ENCODE data around the gene PLEKHA7.

PLEKHA7 gene

GRCh38 chr11:16815047-16815767, 199.0 kb downstream of the PLEKHA7 start:
- H3K27ac ChIP-seq (ENCODE audit: low read length, poor library complexity, severe bottlenecking), result no peak overlapping the region
- peaks cover 0 to 22% of the 10 kb centered on the region in 2 experiments for H3K27me3 ChIP-seq (ENCODE audit: control insufficient read depth in 1 of 2, insufficient read depth in 1 of 2, low read length in 2 of 2)
- H3K9me3 ChIP-seq (ENCODE audit: control insufficient read depth, low read length), result no peaks in the 10 kb centered on the region
- no peak overlapping the region for H2BK12ac ChIP-seq (ENCODE audit: low read length in 2 of 2)
- H3K36me3 ChIP-seq (ENCODE audit: control insufficient read depth in 1 of 2, insufficient read depth in 2 of 2, low read depth in 1 of 2, low read length in 2 of 2), result peaks cover 0 to 16% of the 10 kb centered on the region in 2 experiments
- H3K4ac ChIP-seq (ENCODE audit: low read depth in 1 of 2, low read length in 2 of 2), result no peak overlapping the region
- H3K23ac ChIP-seq (ENCODE audit: low read length in 2 of 2), result no peak overlapping the region
- H3K4me3 ChIP-seq (ENCODE audit: insufficient read depth in 1 of 2, low read depth in 1 of 2, low read length in 2 of 2), result peak overlapping the region in 1 of 2 experiments; percentile 53
- H3K79me1 ChIP-seq (replicated peaks; ENCODE audit: low read length, poor library complexity, severe bottlenecking), result no peaks in the 10 kb centered on the region
- H4K91ac ChIP-seq (ENCODE audit: low read length), result no peak overlapping the region
- peaks cover 10% of the 10 kb centered on the region for H3K4me1 ChIP-seq (ENCODE audit: control insufficient read depth, insufficient read depth, low read depth, low read length)
- WGBS, result 73% methylated on average over 23 of the region's 23 CpGs
- peak overlapping the region in 1 of 2 experiments; percentile 41 for H3K14ac ChIP-seq (ENCODE audit: low read length in 2 of 2)
- no peak overlapping the region for H2BK15ac ChIP-seq (ENCODE audit: low read depth, poor library complexity, severe bottlenecking)
- H2BK5ac ChIP-seq (ENCODE audit: low read depth, low read length, poor library complexity, severe bottlenecking), result no peak overlapping the region
- no peak overlapping the region for H2BK120ac ChIP-seq (ENCODE audit: low read depth, low read length)
- DNase-seq, result no peak
- H2AK5ac ChIP-seq (ENCODE audit: low read length, severe bottlenecking), result no peak overlapping the region
- H3K9ac ChIP-seq (ENCODE audit: low read length), result peak overlapping the region; percentile 25
- H4K8ac ChIP-seq (ENCODE audit: low read length), result no peak overlapping the region
- no peak overlapping the region for H3K18ac ChIP-seq (ENCODE audit: low read depth in 1 of 2, low read length in 2 of 2)
- H3K4me2 ChIP-seq (ENCODE audit: low read length, poor library complexity, severe bottlenecking), result no peak overlapping the region
- H2AFZ ChIP-seq (ENCODE audit: low read depth, low read length), result no peak overlapping the region

- H3K4me3 ChIP-seq (ENCODE audit: insufficient read depth in 1 of 2, low read depth in 1 of 2, low read length in 2 of 2), result peak overlapping the region in 1 of 2 experiments; percentile 53
- H3K4me1 ChIP-seq (ENCODE audit: control insufficient read depth, insufficient read depth, low read depth, low read length), result peaks cover 10% of the 10 kb centered on the region
- no peak overlapping the region for H3K27ac ChIP-seq (ENCODE audit: low read length, poor library complexity, severe bottlenecking)
- H2BK5ac ChIP-seq (ENCODE audit: low read depth, low read length, poor library complexity, severe bottlenecking), result no peak overlapping the region
- H2BK12ac ChIP-seq (ENCODE audit: low read length in 2 of 2), result no peak overlapping the region
- no peak overlapping the region for H3K18ac ChIP-seq (ENCODE audit: low read depth in 1 of 2, low read length in 2 of 2)
- peaks cover 0 to 22% of the 10 kb centered on the region in 2 experiments for H3K27me3 ChIP-seq (ENCODE audit: control insufficient read depth in 1 of 2, insufficient read depth in 1 of 2, low read length in 2 of 2)
- DNase-seq, result no peak
- H3K79me1 ChIP-seq (replicated peaks; ENCODE audit: low read length, poor library complexity, severe bottlenecking), result no peaks in the 10 kb centered on the region
- no peak overlapping the region for H2BK120ac ChIP-seq (ENCODE audit: low read depth, low read length)
- WGBS, result 64% methylated on average over 7 of the region's 7 CpGs
- no peak overlapping the region for H2AFZ ChIP-seq (ENCODE audit: low read depth, low read length)
- H3K4ac ChIP-seq (ENCODE audit: low read depth in 1 of 2, low read length in 2 of 2), result no peak overlapping the region
- peak overlapping the region in 1 of 2 experiments; percentile 41 for H3K14ac ChIP-seq (ENCODE audit: low read length in 2 of 2)
- H3K36me3 ChIP-seq (ENCODE audit: control insufficient read depth in 1 of 2, insufficient read depth in 2 of 2, low read depth in 1 of 2, low read length in 2 of 2), result peaks cover 0 to 16% of the 10 kb centered on the region in 2 experiments
- H2AK5ac ChIP-seq (ENCODE audit: low read length, severe bottlenecking), result no peak overlapping the region
- no peak overlapping the region for H3K23ac ChIP-seq (ENCODE audit: low read length in 2 of 2)
- no peak overlapping the region for H3K4me2 ChIP-seq (ENCODE audit: low read length, poor library complexity, severe bottlenecking)
- no peak overlapping the region for H4K8ac ChIP-seq (ENCODE audit: low read length)
- H3K9ac ChIP-seq (ENCODE audit: low read length), result no peak overlapping the region
- H2BK15ac ChIP-seq (ENCODE audit: low read depth, poor library complexity, severe bottlenecking), result no peak overlapping the region
- no peak overlapping the region for H4K91ac ChIP-seq (ENCODE audit: low read length)
- no peaks in the 10 kb centered on the region for H3K9me3 ChIP-seq (ENCODE audit: control insufficient read depth, low read length)
Observed at GRCh38 chr11:16814410-16815046, 199.7 kb downstream of the PLEKHA7 start.

GRCh38 chr11:16813126-16813525, 201.1 kb downstream of the PLEKHA7 start:
- H3K4me3 ChIP-seq (ENCODE audit: insufficient read depth in 1 of 2, low read depth in 1 of 2, low read length in 2 of 2), result no peak overlapping the region
- H4K8ac ChIP-seq (ENCODE audit: low read length), result no peak overlapping the region
- no peak overlapping the region for H2BK5ac ChIP-seq (ENCODE audit: low read depth, low read length, poor library complexity, severe bottlenecking)
- H3K9me3 ChIP-seq (ENCODE audit: control insufficient read depth, low read length), result no peaks in the 10 kb centered on the region
- no peak overlapping the region for H3K14ac ChIP-seq (ENCODE audit: low read length in 2 of 2)
- H3K4me1 ChIP-seq (ENCODE audit: control insufficient read depth, insufficient read depth, low read depth, low read length), result peaks cover 10% of the 10 kb centered on the region
- H4K91ac ChIP-seq (ENCODE audit: low read length), result no peak overlapping the region
- no peak overlapping the region for H3K4ac ChIP-seq (ENCODE audit: low read depth in 1 of 2, low read length in 2 of 2)
- no peak overlapping the region for H3K4me2 ChIP-seq (ENCODE audit: low read length, poor library complexity, severe bottlenecking)
- peaks cover 0 to 22% of the 10 kb centered on the region in 2 experiments for H3K27me3 ChIP-seq (ENCODE audit: control insufficient read depth in 1 of 2, insufficient read depth in 1 of 2, low read length in 2 of 2)
- H3K79me1 ChIP-seq (replicated peaks; ENCODE audit: low read length, poor library complexity, severe bottlenecking), result no peaks in the 10 kb centered on the region
- no peak for DNase-seq
- H3K18ac ChIP-seq (ENCODE audit: low read depth in 1 of 2, low read length in 2 of 2), result no peak overlapping the region
- no peak overlapping the region for H2AK5ac ChIP-seq (ENCODE audit: low read length, severe bottlenecking)
- H3K36me3 ChIP-seq (ENCODE audit: control insufficient read depth in 1 of 2, insufficient read depth in 2 of 2, low read depth in 1 of 2, low read length in 2 of 2), result peaks cover 0 to 16% of the 10 kb centered on the region in 2 experiments
- H2BK15ac ChIP-seq (ENCODE audit: low read depth, poor library complexity, severe bottlenecking), result no peak overlapping the region
- 89% methylated on average over 5 of the region's 5 CpGs for WGBS
- H3K9ac ChIP-seq (ENCODE audit: low read length), result no peak overlapping the region
- H2BK12ac ChIP-seq (ENCODE audit: low read length in 2 of 2), result no peak overlapping the region
- H3K27ac ChIP-seq (ENCODE audit: low read length, poor library complexity, severe bottlenecking), result no peak overlapping the region
- no peak overlapping the region for H3K23ac ChIP-seq (ENCODE audit: low read length in 2 of 2)
- H2BK120ac ChIP-seq (ENCODE audit: low read depth, low read length), result no peak overlapping the region
- H2AFZ ChIP-seq (ENCODE audit: low read depth, low read length), result no peak overlapping the region

- 50% methylated on average over 5 of the region's 5 CpGs for WGBS
- Histone ChIP-seq H2AFZ (ENCODE audit: low read depth, low read length) (no peak overlapping the region), H3K23ac (ENCODE audit: low read length in 2 of 2) (no peak overlapping the region), H3K36me3 (ENCODE audit: control insufficient read depth in 1 of 2, insufficient read depth in 2 of 2, low read depth in 1 of 2, low read length in 2 of 2) (peaks cover 0 to 16% of the 10 kb centered on the region in 2 experiments), H3K9me3 (ENCODE audit: control insufficient read depth, low read length) (no peaks in the 10 kb centered on the region), H4K91ac (ENCODE audit: low read length) (no peak overlapping the region), H3K9ac (ENCODE audit: low read length) (no peak overlapping the region), H4K8ac (ENCODE audit: low read length) (no peak overlapping the region), H3K27me3 (ENCODE audit: control insufficient read depth in 1 of 2, insufficient read depth in 1 of 2, low read length in 2 of 2) (peaks cover 0 to 20% of the 10 kb centered on the region in 2 experiments), H3K27ac (ENCODE audit: low read length, poor library complexity, severe bottlenecking) (no peak overlapping the region), H3K14ac (ENCODE audit: low read length in 2 of 2) (no peak overlapping the region), H3K4me3 (ENCODE audit: insufficient read depth in 1 of 2, low read depth in 1 of 2, low read length in 2 of 2) (no peak overlapping the region), H2BK5ac (ENCODE audit: low read depth, low read length, poor library complexity, severe bottlenecking) (no peak overlapping the region), H2AK5ac (ENCODE audit: low read length, severe bottlenecking) (no peak overlapping the region), H2BK15ac (ENCODE audit: low read depth, poor library complexity, severe bottlenecking) (no peak overlapping the region), H3K4me1 (ENCODE audit: control insufficient read depth, insufficient read depth, low read depth, low read length) (peaks cover 10% of the 10 kb centered on the region), H2BK12ac (ENCODE audit: low read length in 2 of 2) (no peak overlapping the region), H3K4me2 (ENCODE audit: low read length, poor library complexity, severe bottlenecking) (no peak overlapping the region), H2BK120ac (ENCODE audit: low read depth, low read length) (no peak overlapping the region), H3K79me1 (replicated peaks; ENCODE audit: low read length, poor library complexity, severe bottlenecking) (no peaks in the 10 kb centered on the region), H3K4ac (ENCODE audit: low read depth in 1 of 2, low read length in 2 of 2) (no peak overlapping the region), H3K18ac (ENCODE audit: low read depth in 1 of 2, low read length in 2 of 2) (no peak overlapping the region)
- no peak for DNase-seq
Observed at GRCh38 chr11:16812274-16812673, 201.9 kb downstream of the PLEKHA7 start.
